Fibroblast of the conjunctiva (primary cell): Measurements from ENCODE around the gene LRRC53.

Experiments used
- DNase-seq: peaks from one replicate; pipeline ENCODE4 v3.0.0-alpha.2; 2010; ENCODE audit warnings: low read depth

The LRRC53 gene

GRCh38 chr1:74502858-74503257 is 9.6 kb downstream of the LRRC53 start:
- DNase-seq: no peak

GRCh38 chr1:74502432-74502831 is 10.0 kb downstream of the LRRC53 start:
- DNase-seq: no peak

- DNase-seq: no peak
Measured at GRCh38 chr1:74498901-74499300, 13.5 kb downstream of the LRRC53 start.

- DNase-seq: no peak
Measured at GRCh38 chr1:74496669-74497068, 15.7 kb downstream of the LRRC53 start.

- no peak for DNase-seq
Measured at GRCh38 chr1:74486036-74486435, 26.4 kb downstream of the LRRC53 start.

GRCh38 chr1:74485622-74486021 is 26.8 kb downstream of the LRRC53 start:
- no peak for DNase-seq

GRCh38 chr1:74481607-74482006 is 30.8 kb downstream of the LRRC53 start:
- DNase-seq: no peak

- DNase-seq: no peak
Measured at GRCh38 chr1:74480068-74480467, 32.3 kb downstream of the LRRC53 start.

- DNase-seq: no peak
Measured at GRCh38 chr1:74478979-74479378, 33.4 kb downstream of the LRRC53 start.

- no peak for DNase-seq
Measured at GRCh38 chr1:74474585-74474984, 37.8 kb downstream of the LRRC53 start.

- DNase-seq: no peak
Measured at GRCh38 chr1:74471470-74471869, 40.9 kb downstream of the LRRC53 start.

GRCh38 chr1:74470936-74471335 is 41.5 kb downstream of the LRRC53 start:
- no peak for DNase-seq

GRCh38 chr1:74470251-74470650 is 42.2 kb downstream of the LRRC53 start:
- DNase-seq: no peak

- DNase-seq: peak; percentile 16
Measured at GRCh38 chr1:74468982-74469603, 43.3 kb downstream of the LRRC53 start.

GRCh38 chr1:74467786-74468377 is 44.5 kb downstream of the LRRC53 start:
- DNase-seq: no peak

GRCh38 chr1:74465193-74465681 is 47.2 kb downstream of the LRRC53 start:
- no peak for DNase-seq

GRCh38 chr1:74464037-74464436 is 48.4 kb downstream of the LRRC53 start:
- DNase-seq: no peak

- DNase-seq: no peak
Measured at GRCh38 chr1:74463333-74463988, 49.0 kb downstream of the LRRC53 start.

- DNase-seq: no peak
Measured at GRCh38 chr1:74457253-74457652, 55.2 kb downstream of the LRRC53 start.

- DNase-seq: no peak
Measured at GRCh38 chr1:74455390-74455789, 57.0 kb downstream of the LRRC53 start.

GRCh38 chr1:74453277-74453676 is 59.1 kb downstream of the LRRC53 start:
- DNase-seq: no peak

GRCh38 chr1:74452035-74452434 is 60.4 kb downstream of the LRRC53 start:
- DNase-seq: no peak

- no peak for DNase-seq
Measured at GRCh38 chr1:74437035-74437434, 75.4 kb downstream of the LRRC53 start.
